GM12878 (cell line): Measurements from ENCODE around the gene SLC10A2. TPM values are rescaled to one million over a fixed set of nuclear protein-coding genes. Genes with fewer than 3 reads are reported as not detected.

Experiments used
- ASH2L ChIP-seq: fragments of 300-600, 200-600 bp; sonication (generic); IDR thresholded peaks from 2 replicates; pipeline ENCODE4 v1.6.1; 2017; ENCODE audit warnings: low read depth, mild to moderate bottlenecking, borderline replicate concordance
- BCLAF1 ChIP-seq: fragments of 450-650 bp; IDR thresholded peaks from 2 replicates; pipeline ENCODE4 v1.6.1; 2017; ENCODE audit warnings: antibody characterized with exemption, mild to moderate bottlenecking, moderate library complexity
- CHD2 ChIP-seq: IDR thresholded peaks from 2 replicates; pipeline ENCODE4 v1.6.1; 2011; ENCODE audit warnings: low read depth, low read length, improper control_type of control experiment, borderline replicate concordance
- CHD4 ChIP-seq: fragments of 200-600 bp; sonication (generic); IDR thresholded peaks from 2 replicates; pipeline ENCODE4 v1.6.1; 2016; ENCODE audit warnings: mild to moderate bottlenecking
- ETV6 ChIP-seq, 2 experiments: fragments of 450-650 bp in 1 of 2; IDR thresholded peaks in 1 of 2; conservative IDR thresholded peaks in 1 of 2; 2 replicates each; pipeline ENCODE4 v1.6.1; 2014; ENCODE audit warnings: antibody characterized with exemption in 1 of 2, borderline replicate concordance in 1 of 2, low read depth in 1 of 2, mild to moderate bottlenecking in 1 of 2, moderate library complexity in 1 of 2
- EZH2 ChIP-seq: IDR thresholded peaks from 2 replicates; pipeline ENCODE4 v1.6.1; 2012; ENCODE audit warnings: low read depth, mild to moderate bottlenecking, control low read depth, inconsistent platforms, low read length, borderline replicate concordance; ENCODE audit not compliant: control insufficient read depth
- IRF3 ChIP-seq: fragments of 450-650 bp; IDR thresholded peaks from 2 replicates; pipeline ENCODE4 v1.6.1; 2014; ENCODE audit warnings: mild to moderate bottlenecking
- MXI1 ChIP-seq: fragments of 150-350 bp; IDR thresholded peaks from 2 replicates; pipeline ENCODE4 v1.6.1; 2011; ENCODE audit warnings: low read depth, mild to moderate bottlenecking, inconsistent platforms, low read length, improper control_type of control experiment
- NFYB ChIP-seq: IDR thresholded peaks from 2 replicates; pipeline ENCODE4 v1.6.1; 2011; ENCODE audit warnings: low read depth, mild to moderate bottlenecking, low read length, improper control_type of control experiment, moderate library complexity; ENCODE audit not compliant: insufficient read depth
- NR2C2 ChIP-seq: IDR thresholded peaks from 2 replicates; pipeline ENCODE4 v1.6.1; 2011; ENCODE audit warnings: borderline replicate concordance, low read depth; ENCODE audit not compliant: control insufficient read depth, insufficient read length
- NRF1 ChIP-seq: conservative IDR thresholded peaks from 2 replicates; pipeline ENCODE4 v1.6.1; 2011; ENCODE audit warnings: mild to moderate bottlenecking, low read depth, low read length, improper control_type of control experiment
- POLR2AphosphoS2 ChIP-seq: IDR thresholded peaks from 2 replicates; pipeline ENCODE4 v1.6.1; 2011; ENCODE audit warnings: low read depth, mild to moderate bottlenecking, low read length, improper control_type of control experiment, moderate library complexity
- RB1 ChIP-seq: fragments of 450-650 bp; formaldehyde crosslinking; IDR thresholded peaks from 2 replicates; pipeline ENCODE4 v1.6.1; 2017; ENCODE audit warnings: mild to moderate bottlenecking, borderline replicate concordance
- RELB ChIP-seq: fragments of 450-650 bp; IDR thresholded peaks from 2 replicates; pipeline ENCODE4 v1.6.1; 2017; ENCODE audit warnings: low read depth, mild to moderate bottlenecking, moderate library complexity
- SREBF1 ChIP-seq: IDR thresholded peaks from 2 replicates; pipeline ENCODE4 v1.6.1; 2012; ENCODE audit warnings: mild to moderate bottlenecking, low read length
- TAF1 ChIP-seq: IDR thresholded peaks from 2 replicates; pipeline ENCODE4 v1.6.1; 2011; ENCODE audit warnings: mild to moderate bottlenecking, low read depth, low read length, borderline replicate concordance
- TCF7 ChIP-seq: IDR thresholded peaks from 2 replicates; pipeline ENCODE4 v1.6.1; 2014; ENCODE audit warnings: antibody characterized with exemption, borderline replicate concordance
- YBX1 ChIP-seq: fragments of 450-650 bp; IDR thresholded peaks from 2 replicates; pipeline ENCODE4 v1.6.1; 2016; ENCODE audit warnings: antibody characterized with exemption
- ZBTB4 ChIP-seq: fragments of 450-650 bp; formaldehyde crosslinking; IDR thresholded peaks from 2 replicates; pipeline ENCODE4 v1.4.0; 2022; ENCODE audit warnings: mild to moderate bottlenecking, moderate library complexity
- ZNF384 ChIP-seq: IDR thresholded peaks from 2 replicates; pipeline ENCODE4 v1.6.1; 2012; ENCODE audit warnings: low read depth, mild to moderate bottlenecking, low read length, improper control_type of control experiment, borderline replicate concordance
- polyA plus RNA-seq, 11 experiments: library from polyadenylated mRNA; depleted of rRNA in 4 of 11; unstranded in 6 of 11; stranded (reverse) in 5 of 11; fragments of >200 nt; fragmentation: Nextera tagmentation in 4 of 11; fragmentation: Illumina TruSeq in 1 of 11; extraction: Ambion mirVana in 4 of 11; extraction: Trizol in 1 of 11; gene quantifications; 1 replicate in 1 of 11; 2 replicates in 10 of 11; pipeline versions ENCODE4 v1.2.1 to v1.2.3, GENCODE V29; 2011 to 2016; ENCODE audit warnings: inconsistent platforms in 2 of 11, missing spikeins in 2 of 11, low read depth in 1 of 11
- total RNA-seq, 4 experiments: library from RNA; depleted of rRNA in 3 of 4; stranded (reverse); fragments of >200 nt in 3 of 4; fragmentation: Illumina TruSeq in 1 of 4; extraction: Trizol in 1 of 4; gene quantifications; 2 replicates each; pipeline versions ENCODE4 v1.2.1 to v1.2.3, GENCODE V29; 2013 to 2021

Gene SLC10A2
- total and polyA plus RNA-seq, 10 of the 15 experiments (the other 5 are each of a cell fraction or from before 2014, with no cell fraction given) = 0.01 to 0.04 (median 0.02) TPM; not detected in 7

- TF ChIP-seq IRF3 (no peak), ZBTB4 (no peak), RELB (peak; percentile 89), NRF1 (no peak), EZH2 (no peak), POLR2AphosphoS2 (no peak), TCF7 (no peak; the same call in 1 of the 2 replicates), ETV6 (conservative IDR thresholded peaks at IDR 0.05 in 1 of 2, IDR thresholded peaks at IDR 0.05 in 1 of 2; ENCODE audit: borderline replicate concordance in 1 of 2, low read depth in 1 of 2) (no peak; a peak in 1 of 4 replicates), CHD2 (peak; percentile 64; the same call in 1 of the 2 replicates), CHD4 (no peak), BCLAF1 (no peak), ASH2L (no peak), SREBF1 (no peak), RB1 (no peak), NFYB (no peak), NR2C2 (no peak), MXI1 (peak; percentile 35), TAF1 (0 out of 2 replicates have a peak, but pooled peaks have one; percentile 18), YBX1 (no peak), ZNF384 (no peak)
Measured at GRCh38 chr13:103006641-103007426, 59.4 kb downstream of the SLC10A2 start (continued).
